ENCODE measurements around the gene NFATC4. TPM values are rescaled to one million over a fixed set of nuclear protein-coding genes. Genes with fewer than 3 reads are reported as not detected.
A peak's percentile ranks its signal among the peaks of the same experiment; 100 is the strongest.

The NFATC4 gene
- total RNA-seq, 2 donors from 2014 or later: 12.8 to 17.4 TPM

DNA sequence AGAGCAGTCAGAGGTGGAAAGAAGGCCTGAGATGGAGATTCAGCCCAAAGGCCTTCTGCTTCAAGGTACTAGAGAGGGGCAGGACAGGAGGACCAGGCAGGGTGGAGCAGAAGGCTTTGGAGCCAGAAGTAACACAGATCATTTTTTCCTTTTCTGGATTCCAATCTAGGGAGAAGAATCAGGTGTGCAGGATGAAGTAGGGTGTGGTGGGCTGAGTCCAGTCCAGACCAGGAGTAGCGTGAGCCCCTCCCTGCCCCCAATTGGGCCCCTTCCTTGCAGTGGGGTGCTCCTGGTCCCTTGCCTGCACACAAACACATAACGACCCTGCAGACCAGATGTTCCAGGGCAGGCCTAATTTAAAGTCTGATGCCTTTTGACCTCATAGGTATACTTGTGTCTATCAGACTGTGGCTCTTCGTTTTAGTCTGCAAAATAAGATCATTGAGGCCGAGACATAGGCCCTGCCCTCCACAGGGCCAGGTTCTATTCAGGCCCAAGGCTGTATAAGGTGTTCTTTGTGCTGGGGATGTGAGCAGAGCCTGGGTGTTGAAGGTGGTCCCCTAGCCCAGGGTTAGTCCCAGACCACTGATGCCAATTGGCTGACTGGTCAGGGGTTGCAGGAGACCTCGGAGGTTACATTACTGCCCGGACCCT lies 29.8 kb downstream of the NFATC4 start:
- DNase-seq (no peak), ATAC-seq (no peak)
- intact Hi-C loops (cut with DNase I, micrococcal nuclease): no loop called here

- DNase-seq (peak; percentile 55 to 56), ATAC-seq (peak; percentile 71)
- intact Hi-C loops (cut with DNase I, micrococcal nuclease): no loop called here
Measured at GRCh38 chr14:24398293-24398652, 30.3 kb downstream of the NFATC4 start.

DNA sequence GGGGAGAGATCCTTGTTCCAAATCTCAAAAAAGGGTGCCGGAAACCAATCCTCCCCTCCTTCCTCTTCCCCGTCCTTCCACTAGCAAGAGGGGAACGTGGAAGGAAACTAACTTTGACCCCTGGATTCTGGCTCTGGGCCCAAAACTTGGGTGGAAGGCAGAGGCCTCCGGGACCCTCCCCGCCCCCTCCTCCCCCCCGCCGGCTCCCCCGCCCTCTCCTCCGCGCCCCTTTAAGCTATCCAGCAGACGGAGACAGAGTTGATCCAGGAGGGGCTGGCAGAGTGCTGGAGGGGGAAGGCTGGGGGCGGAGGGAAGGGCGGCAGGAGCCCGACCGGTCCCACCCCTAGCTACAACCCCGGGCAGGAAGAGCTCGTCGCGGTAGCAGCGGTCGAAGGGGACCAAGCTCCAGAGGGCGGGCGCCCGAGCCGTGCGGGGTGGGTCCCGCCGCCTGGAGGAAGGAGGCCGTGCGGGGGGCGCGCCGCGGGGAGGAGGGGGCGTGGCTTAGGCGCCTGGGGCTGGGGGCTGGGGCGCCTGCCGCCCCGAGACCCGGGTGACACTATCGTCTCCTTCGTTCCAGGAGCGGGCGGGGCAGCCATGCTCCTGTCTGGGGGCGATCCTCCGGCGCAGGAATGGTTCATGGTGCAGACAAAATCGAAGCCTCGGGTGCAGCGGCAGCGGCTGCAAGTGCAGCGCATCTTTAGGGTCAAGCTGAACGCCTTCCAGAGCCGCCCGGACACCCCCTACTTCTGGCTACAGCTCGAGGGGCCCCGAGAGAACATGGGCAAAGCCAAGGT lies 30.9 kb downstream of the NFATC4 start, which contains the start of gene NYNRIN:
Gene NYNRIN, plus strand, starts transcription at position 351 of the 794 bp plus-strand sequence. Its CDS starts 244 bp downstream, at position 595.
- DNase-seq (peak; percentile 57 to 66), ATAC-seq (peak; percentile 82)
- intact Hi-C loops (cut with DNase I, micrococcal nuclease): no loop called here

DNA sequence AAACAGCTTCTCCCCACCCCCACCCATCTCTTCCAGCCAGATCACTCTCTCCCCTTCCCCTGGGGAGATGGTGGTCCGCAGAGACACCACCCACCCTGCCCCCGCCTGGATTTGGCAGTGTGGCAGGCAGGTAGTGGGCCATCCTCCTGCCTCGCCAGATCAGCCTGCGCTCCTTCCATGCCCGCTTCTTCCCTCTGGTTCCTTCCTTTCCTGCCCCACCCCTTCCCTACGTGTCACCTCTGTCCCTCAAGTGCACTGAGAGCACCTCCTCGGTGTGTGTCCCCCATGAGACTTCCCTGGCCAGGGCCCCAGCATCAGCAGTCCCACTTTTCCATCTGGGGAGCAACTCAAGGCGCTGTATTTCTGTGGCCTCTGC lies 31.5 kb downstream of the NFATC4 start:
- ATAC-seq: peak; percentile 65
- DNase-seq: peak; percentile 45 to 55
- intact Hi-C loops (cut with DNase I, micrococcal nuclease): no loop called here

DNA sequence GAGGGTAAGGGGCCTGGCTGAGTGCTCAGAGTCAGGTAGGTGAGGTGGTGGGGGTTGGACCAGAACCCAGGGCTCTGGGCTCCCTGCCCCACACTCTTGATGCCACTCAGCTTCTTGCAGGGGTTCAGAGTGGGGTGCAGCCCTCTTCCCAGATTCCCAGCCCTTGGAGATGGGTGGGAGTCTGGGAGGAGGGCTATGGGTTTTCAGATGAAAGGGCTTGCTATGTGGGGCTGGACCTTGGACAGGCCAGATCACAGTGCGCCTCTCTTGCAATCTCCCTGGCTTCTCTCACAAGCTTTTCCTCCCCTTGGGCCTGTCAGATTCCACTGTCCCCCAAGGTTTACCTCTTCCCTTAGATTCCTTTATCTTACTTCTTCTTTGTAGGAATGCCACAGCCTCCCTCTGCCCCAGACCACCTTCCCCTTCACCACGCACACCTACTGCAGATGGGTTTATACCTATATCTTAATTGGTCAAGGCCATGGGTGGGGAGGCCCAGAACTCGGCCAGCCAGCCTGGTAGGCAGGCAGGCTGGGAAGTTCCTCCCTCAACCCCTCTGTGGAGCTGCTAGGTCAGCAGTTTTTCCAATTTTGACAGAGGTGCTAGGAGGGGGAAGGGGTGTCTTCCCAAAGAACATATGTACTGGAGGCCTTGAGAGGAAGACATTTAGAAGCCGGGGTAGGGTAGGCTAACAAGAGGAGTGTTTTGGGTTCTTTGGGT lies 32.2 kb downstream of the NFATC4 start:
- ATAC-seq: no peak
- intact Hi-C loops (cut with DNase I, micrococcal nuclease): no loop called here
- no peak for DNase-seq

GRCh38 chr14:24401810-24402702 lies 34.1 kb downstream of the NFATC4 start:
- ATAC-seq: no peak
- no peak for DNase-seq
- intact Hi-C loops (cut with DNase I, micrococcal nuclease): no loop called here

GRCh38 chr14:24403294-24403998 lies 35.5 kb downstream of the NFATC4 start:
- intact Hi-C loops (cut with DNase I, micrococcal nuclease): no loop called here
- ATAC-seq (no peak), DNase-seq (no peak)

GRCh38 chr14:24404814-24405213 lies 36.8 kb downstream of the NFATC4 start:
- DNase-seq: no peak

GRCh38 chr14:24406416-24406815 lies 38.4 kb downstream of the NFATC4 start:
- no peak for DNase-seq

More at GRCh38 chr14:24404814-24405213, 36.8 kb downstream of the NFATC4 start:
- intact Hi-C loops (cut with DNase I, micrococcal nuclease): no loop called here
- ATAC-seq: no peak

GRCh38 chr14:24407608-24408325 lies 39.8 kb downstream of the NFATC4 start:
- intact Hi-C loops (cut with DNase I, micrococcal nuclease): no loop called here
- ATAC-seq (no peak), DNase-seq (no peak)

More at GRCh38 chr14:24406416-24406815, 38.4 kb downstream of the NFATC4 start:
- intact Hi-C loops (cut with DNase I, micrococcal nuclease): no loop called here
- ATAC-seq: no peak

DNA sequence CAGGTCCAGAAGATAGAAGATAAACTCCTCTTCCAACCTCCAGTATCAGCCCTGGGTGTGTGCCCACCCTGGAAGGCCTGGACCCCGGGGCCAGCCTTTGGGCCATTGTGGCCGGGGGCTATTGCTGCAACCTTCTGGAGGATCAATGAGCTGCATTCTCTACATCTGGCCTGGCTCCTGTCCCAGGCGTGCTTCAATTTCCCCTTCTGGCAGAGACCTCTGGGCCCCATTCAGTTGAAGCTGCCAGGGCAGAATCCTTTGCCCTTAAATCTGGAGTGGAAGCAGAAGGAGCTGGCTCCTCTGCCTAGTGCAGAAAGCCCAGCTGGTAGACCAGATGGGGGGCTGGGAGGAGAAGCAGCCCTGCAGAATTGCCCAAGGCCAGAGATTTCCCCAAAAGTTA lies 40.8 kb downstream of the NFATC4 start:
- intact Hi-C loops (cut with DNase I, micrococcal nuclease): no loop called here
- no peak for ATAC-seq
- no peak for DNase-seq

DNA sequence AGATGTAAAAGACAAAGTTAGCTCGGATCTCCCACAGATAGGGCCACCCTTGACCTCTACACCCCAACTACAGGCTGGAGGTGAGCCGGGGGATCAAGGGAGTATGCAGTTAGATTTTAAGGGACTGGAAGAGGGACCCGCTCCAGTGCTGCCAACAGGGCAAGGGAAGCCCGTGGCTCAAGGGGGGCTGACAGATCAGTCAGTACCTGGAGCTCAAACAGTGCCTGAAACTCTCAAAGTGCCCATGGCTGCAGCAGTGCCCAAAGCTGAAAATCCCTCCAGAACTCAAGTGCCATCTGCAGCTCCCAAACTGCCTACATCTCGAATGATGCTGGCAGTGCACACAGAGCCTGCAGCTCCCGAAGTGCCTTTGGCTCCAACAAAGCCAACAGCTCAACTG lies 41.2 kb downstream of the NFATC4 start:
- intact Hi-C loops (cut with DNase I, micrococcal nuclease): no loop called here
- DNase-seq (no peak), ATAC-seq (no peak)

DNA sequence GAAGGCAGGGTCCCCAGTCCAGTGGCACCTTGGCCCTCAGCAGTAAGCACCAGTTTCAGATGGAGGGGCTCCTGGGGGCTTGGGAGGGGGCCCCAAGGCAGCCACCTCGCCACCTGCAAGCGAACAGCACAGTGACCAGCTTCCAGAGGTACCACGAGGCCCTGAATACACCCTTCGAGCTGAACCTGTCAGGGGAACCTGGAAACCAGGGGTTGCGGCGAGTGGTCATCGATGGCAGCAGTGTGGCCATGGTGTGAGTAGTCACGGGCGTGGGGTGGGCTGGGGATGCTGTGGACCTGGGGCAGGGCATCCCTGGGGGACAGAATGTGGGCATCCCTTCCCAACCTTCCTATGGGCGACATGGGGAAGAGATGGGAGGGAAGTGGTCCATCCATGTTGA lies 42.0 kb downstream of the NFATC4 start:
- intact Hi-C loops (cut with DNase I, micrococcal nuclease): no loop called here
- no peak for DNase-seq
- ATAC-seq: no peak

GRCh38 chr14:24411443-24412389 lies 43.7 kb downstream of the NFATC4 start:
- intact Hi-C loops (cut with DNase I, micrococcal nuclease): no loop called here
- ATAC-seq (peak; percentile 73), DNase-seq (peak in 1 of 2 donors; percentile 46)

DNA sequence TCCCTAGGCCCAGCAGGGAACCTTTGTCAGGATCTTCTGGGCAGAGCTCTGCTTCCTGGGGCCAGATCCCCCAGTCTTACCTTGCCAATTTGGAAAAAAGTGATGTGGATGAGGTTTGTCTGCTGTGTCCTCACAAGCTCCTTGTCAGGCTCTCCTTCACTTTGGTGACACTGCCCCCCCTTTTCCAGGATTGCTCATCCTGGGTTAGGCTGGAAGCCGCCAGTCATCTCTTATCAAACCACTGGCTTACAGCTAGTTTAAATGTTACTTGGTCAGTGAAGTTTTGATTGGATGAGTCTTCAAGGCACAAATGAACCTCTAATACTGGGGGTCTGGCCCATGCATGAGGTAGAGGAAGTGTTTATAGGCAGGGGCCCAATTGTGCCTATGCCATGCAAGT lies 46.1 kb downstream of the NFATC4 start:
- no peak for DNase-seq
- intact Hi-C loops (cut with DNase I, micrococcal nuclease): no loop called here
- no peak for ATAC-seq

DNA sequence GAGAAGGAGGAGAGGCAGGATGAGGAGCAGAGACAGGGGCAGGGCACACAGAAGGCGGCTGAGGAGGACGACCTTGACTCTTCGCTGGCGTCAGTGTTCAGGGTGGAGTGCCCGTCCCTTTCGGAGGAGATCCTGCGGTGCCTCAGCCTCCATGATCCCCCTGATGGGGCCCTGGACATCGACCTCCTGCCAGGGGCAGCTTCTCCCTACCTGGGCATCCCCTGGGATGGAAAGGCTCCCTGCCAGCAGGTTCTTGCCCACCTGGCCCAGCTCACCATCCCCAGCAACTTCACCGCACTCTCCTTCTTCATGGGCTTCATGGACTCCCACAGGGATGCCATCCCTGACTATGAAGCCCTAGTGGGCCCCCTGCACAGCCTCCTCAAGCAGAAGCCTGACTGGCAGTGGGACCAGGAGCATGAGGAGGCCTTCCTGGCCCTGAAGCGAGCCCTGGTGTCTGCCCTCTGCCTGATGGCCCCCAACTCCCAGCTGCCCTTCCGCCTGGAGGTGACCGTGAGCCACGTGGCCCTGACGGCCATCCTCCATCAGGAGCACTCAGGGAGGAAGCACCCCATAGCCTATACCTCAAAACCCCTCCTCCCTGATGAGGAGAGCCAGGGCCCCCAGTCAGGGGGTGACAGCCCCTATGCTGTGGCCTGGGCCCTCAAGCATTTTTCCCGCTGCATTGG lies 46.9 kb downstream of the NFATC4 start:
- peak in 1 of 2 donors; percentile 19 for DNase-seq
- no peak for ATAC-seq
- intact Hi-C loops (cut with DNase I, micrococcal nuclease): no loop called here

Measured in left colon (tissue), 2 donors.